ENCODE data around the gene PPP6R3. TPM values are rescaled to one million over a fixed set of nuclear protein-coding genes. Genes with fewer than 3 reads are reported as not detected.
"Not testable (repeated sequence)": the region's sequence is repeated elsewhere in the genome, so short reads cannot be mapped to it uniquely, and the experiment has no call there.

The PPP6R3 gene
- total RNA-seq, 4 donors from 2014 or later = 76.6 to 130 (median 94.0) TPM

DNA sequence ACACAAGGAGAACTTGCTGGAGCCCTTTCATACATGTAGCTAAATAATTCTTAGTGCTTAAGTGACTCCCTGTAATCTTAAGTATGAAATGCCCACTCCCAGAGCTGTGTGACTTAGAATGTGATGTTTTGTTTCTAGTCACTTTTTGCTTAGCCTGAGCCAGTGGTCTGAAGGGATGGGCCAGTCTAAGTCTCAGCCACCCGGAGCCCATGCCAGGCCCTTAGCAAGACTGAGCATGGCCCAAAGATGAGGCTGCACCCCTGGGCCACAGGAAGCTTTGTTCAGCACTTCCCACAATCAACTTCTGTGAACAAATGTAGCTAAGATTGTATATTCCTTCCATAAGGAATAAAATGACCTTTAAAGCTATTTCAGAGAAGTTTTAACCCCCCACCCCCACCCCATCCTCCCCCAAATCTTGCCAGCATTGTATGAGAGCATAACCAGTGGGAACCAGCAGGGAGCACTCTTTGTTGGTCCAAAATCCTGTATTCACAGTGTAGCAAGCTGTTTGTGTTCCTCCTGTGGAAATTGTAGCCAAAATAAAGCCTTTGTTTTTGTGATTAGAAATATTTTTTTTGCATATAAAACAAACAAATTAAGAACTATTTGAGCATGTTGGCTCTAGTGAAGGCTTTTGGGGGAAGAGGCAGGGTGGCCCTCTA is 150.0 kb downstream of the PPP6R3 start:
- Histone ChIP-seq H3K4me1 (no peaks in the 10 kb centered on the region), H3K27ac (no peak overlapping the region), H3K4me3 (no peak overlapping the region), H3K9me3 (no peaks in the 10 kb centered on the region), H3K36me3 (peaks cover 7 to 100% (median 54%) of the 10 kb centered on the region in 3 donors), H3K27me3 (no peaks in the 10 kb centered on the region)
- WGBS, 2 donors = 42 to 80% methylated on average over 1 of the region's 1 CpG
- DNase-seq = no peak
- intact Hi-C loops (cut with DNase I) = no loop called here
- TF ChIP-seq POLR2A (IDR thresholded peaks at IDR 0.05) = no peak
- TF ChIP-seq, protein P1, sequence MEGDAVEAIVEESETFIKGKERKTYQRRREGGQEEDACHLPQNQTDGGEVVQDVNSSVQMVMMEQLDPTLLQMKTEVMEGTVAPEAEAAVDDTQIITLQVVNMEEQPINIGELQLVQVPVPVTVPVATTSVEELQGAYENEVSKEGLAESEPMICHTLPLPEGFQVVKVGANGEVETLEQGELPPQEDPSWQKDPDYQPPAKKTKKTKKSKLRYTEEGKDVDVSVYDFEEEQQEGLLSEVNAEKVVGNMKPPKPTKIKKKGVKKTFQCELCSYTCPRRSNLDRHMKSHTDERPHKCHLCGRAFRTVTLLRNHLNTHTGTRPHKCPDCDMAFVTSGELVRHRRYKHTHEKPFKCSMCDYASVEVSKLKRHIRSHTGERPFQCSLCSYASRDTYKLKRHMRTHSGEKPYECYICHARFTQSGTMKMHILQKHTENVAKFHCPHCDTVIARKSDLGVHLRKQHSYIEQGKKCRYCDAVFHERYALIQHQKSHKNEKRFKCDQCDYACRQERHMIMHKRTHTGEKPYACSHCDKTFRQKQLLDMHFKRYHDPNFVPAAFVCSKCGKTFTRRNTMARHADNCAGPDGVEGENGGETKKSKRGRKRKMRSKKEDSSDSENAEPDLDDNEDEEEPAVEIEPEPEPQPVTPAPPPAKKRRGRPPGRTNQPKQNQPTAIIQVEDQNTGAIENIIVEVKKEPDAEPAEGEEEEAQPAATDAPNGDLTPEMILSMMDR (IDR thresholded peaks at IDR 0.05) = no peak

DNA sequence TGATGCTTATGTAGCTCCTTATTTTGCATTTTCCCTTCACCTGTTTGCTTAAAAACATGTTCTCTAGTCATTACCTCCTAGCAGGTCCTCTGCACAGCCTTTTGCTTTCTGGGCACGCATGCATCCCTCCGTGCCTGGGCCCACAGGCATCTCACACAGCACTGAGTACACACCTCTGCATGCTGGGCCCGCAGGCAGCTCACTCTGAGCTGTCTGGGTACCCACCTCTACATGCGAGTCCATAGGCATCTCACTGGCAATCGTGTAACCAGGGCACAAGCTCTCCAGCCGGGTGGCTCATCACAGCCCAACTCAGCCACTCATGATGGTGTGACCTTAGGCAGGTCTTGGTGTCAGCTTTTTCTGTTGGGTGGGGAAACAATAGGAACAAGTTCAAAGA is 155.1 kb downstream of the PPP6R3 start:
- Histone ChIP-seq H3K9me3 (no peaks in the 10 kb centered on the region), H3K36me3 (peaks cover 12 to 61% (median 36%) of the 10 kb centered on the region in 3 donors), H3K4me3 (no peak overlapping the region), H3K4me1 (no peaks in the 10 kb centered on the region), H3K27me3 (no peaks in the 10 kb centered on the region), H3K27ac (no peak overlapping the region)
- TF ChIP-seq, protein P1 (IDR thresholded peaks at IDR 0.05) = no peak
- no peak for TF ChIP-seq POLR2A (IDR thresholded peaks at IDR 0.05)
- intact Hi-C loops (cut with DNase I) = no loop called here
- 93 to 100% methylated on average over 3 to 6 of the region's 6 CpGs for WGBS, 2 donors
- DNase-seq = no peak

DNA sequence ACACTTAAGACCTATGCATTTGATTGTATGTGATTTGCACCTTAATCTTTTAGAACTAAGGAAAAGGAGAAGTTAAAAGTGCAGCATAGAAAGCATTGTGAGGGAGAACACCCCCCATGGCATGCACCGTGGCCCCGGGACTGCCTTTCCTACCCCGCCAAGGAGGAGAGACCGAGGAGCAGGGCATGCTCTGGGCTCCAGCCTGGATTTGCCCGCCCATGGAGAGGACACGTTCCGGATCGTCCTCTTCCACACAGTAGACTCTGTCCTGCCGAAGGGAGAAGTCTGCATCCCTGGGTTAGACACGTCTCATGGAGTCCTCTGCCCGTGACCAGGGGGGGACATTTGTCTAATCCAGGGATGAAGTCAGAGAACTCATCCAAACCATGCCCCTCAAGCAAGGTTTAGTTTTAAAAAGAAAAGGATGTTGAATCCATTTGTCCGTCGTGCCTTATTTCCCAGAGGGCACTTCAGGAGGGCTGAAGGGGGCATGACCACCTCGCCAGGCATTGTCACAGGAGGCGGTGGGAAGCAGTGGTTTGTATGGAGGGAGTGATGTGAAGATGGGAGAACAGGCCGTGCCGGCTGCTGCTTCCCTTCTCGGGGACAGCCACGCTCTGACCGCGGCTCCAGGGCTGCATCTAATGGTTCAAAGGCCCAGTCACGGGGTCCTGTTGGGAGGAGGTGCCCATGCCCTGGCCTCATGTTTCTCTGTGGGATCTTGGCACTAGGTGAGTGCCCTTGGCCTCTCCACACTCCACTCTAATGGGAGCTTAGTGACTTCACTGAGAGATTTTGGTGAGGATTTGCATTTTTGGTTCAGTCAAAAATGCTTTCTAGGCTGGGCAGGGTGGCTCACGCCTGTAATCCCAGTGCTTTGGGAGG is 157.6 kb downstream of the PPP6R3 start:
- WGBS, 2 donors = 81 to 85% methylated on average over 14 to 15 of the region's 23 CpGs
- Histone ChIP-seq H3K36me3 (peaks cover 12 to 36% (median 17%) of the 10 kb centered on the region in 3 donors), H3K9me3 (no peaks in the 10 kb centered on the region), H3K4me1 (no peaks in the 10 kb centered on the region), H3K4me3 (no peak overlapping the region), H3K27me3 (no peaks in the 10 kb centered on the region), H3K27ac (no peak overlapping the region)
- no peak for DNase-seq
- TF ChIP-seq, protein P1 (IDR thresholded peaks at IDR 0.05) = no peak
- TF ChIP-seq POLR2A (IDR thresholded peaks at IDR 0.05) = no peak
- intact Hi-C loops (cut with DNase I) = no loop called here

DNA sequence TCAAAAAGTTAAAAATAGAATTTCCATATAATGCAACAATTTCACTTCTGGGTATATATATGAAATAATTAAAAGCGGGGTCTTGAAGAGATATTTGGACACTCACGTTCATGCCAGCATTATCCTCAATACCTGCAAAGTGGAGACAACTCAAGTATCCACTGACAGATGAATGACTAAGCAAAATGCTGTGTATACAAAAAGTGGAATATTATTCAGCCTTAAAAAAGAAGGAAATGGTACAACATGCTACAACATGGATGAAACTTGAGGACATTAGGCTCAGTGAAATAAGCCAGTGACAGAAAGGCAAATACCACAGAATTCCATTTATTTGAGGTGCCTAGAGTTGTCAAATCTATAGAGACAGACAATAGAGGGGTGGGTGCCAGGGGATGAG is 161.3 kb downstream of the PPP6R3 start:
- H3K4me1 ChIP-seq = no peaks in the 10 kb centered on the region
- H3K9me3 ChIP-seq = no peaks in the 10 kb centered on the region
- intact Hi-C loops (cut with DNase I) = no loop called here
- TF ChIP-seq POLR2A (IDR thresholded peaks at IDR 0.05) = no peak
- TF ChIP-seq, protein P1 (IDR thresholded peaks at IDR 0.05) = no peak
- no peak for DNase-seq
- H3K4me3 ChIP-seq = no peak overlapping the region
- no peaks in the 10 kb centered on the region for H3K36me3 ChIP-seq
- H3K27ac ChIP-seq = no peak overlapping the region
- peaks cover 0 to 3% (median 0%) of the 10 kb centered on the region in 4 donors for H3K27me3 ChIP-seq
- 89 to 96% methylated on average over 2 of the region's 2 CpGs for WGBS, 2 donors

DNA sequence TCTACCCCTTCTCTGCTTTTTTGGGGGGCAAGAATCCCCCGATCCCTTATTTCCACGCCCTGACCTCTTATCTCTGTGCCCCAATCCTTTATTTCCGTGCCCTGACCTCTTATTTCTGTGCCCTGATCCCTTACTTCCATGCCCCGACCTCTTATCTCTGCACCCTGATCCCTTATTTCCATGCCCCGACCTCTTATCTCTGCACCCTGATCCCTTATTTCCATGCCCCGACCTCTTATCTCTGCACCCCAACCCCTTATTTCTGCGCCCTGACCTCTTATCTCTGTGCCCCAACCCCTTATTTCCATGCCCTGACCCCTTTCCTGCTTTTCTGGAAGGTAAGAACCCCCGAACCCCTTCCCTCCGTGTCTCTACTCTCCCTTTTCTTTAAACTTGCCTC is 163.2 kb downstream of the PPP6R3 start:
- intact Hi-C loops (cut with DNase I); H3K27me3 ChIP-seq; H3K4me3 ChIP-seq; H3K4me1 ChIP-seq; H3K36me3 ChIP-seq; H3K9me3 ChIP-seq; H3K27ac ChIP-seq; DNase-seq: not testable (repeated sequence)
- 65 to 77% methylated on average over 9 of the region's 9 CpGs for WGBS, 2 donors

DNA sequence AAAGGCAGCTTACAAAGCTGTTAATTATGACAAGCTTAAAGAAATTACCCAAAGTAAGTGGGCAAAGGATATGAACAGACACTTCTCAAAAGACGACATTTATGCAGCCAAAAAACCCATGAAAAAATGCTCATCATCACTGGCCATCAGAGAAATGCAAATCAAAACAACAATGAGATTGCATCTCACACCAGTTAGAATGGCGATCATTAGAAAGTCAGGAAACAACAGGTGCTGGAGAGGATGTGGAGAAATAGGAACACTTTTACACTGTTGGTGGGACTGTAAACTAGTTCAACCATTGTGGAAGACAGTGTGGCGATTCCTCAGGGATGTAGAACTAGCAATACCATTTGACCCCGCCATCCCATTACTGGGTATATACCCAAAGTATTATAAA is 164.5 kb downstream of the PPP6R3 start:
- H3K4me1 ChIP-seq; H3K27me3 ChIP-seq; H3K27ac ChIP-seq; H3K4me3 ChIP-seq; H3K9me3 ChIP-seq; H3K36me3 ChIP-seq; DNase-seq; intact Hi-C loops (cut with DNase I): not testable (repeated sequence)
- 76 to 82% methylated on average over 3 to 4 of the region's 4 CpGs for WGBS, 2 donors

DNA sequence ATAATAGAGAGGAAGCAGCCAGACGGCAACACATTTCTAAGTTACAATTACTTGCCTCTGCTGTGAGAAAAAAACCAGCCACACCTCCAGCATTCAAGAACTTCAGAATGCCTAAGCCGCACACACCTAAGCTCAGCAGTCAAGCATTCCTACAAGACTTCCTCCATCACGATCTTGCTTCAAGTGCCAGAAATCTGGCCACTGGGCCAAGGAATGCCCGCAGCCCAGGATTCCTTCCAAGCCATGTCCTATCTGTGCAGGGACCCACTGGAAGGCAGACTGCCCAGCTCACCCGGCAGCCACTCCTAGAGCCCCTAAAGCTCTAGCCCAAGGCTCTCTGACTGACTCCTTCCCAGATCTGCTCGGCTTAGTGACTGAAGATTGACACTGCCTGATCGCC is 165.7 kb downstream of the PPP6R3 start:
- H3K4me3 ChIP-seq; intact Hi-C loops (cut with DNase I); H3K27me3 ChIP-seq; H3K36me3 ChIP-seq; H3K4me1 ChIP-seq; H3K27ac ChIP-seq; DNase-seq; H3K9me3 ChIP-seq: not testable (repeated sequence)
- 67 to 82% methylated on average over 6 to 7 of the region's 7 CpGs for WGBS, 2 donors

DNA sequence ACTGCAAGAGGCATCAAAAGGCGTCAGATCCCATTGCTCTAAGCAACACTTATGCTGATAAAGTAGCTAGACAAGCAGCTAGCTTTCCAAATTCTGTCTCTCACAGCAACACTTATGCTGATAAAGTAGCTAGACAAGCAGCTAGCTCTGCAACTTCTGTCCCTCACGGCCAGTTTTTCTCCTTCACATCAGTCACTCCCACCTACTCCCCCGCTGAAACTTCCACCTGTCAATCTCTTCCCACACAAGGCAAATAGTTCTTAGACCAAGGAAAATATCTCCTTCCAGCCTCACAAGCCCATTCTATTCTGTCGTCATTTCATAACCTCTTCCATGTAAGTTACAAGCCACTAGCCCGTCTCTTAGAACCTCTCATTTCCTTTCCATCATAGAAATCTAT is 168.3 kb downstream of the PPP6R3 start:
- not testable (repeated sequence) for DNase-seq
- 74 to 75% methylated on average over 3 to 5 of the region's 5 CpGs for WGBS, 2 donors

DNA sequence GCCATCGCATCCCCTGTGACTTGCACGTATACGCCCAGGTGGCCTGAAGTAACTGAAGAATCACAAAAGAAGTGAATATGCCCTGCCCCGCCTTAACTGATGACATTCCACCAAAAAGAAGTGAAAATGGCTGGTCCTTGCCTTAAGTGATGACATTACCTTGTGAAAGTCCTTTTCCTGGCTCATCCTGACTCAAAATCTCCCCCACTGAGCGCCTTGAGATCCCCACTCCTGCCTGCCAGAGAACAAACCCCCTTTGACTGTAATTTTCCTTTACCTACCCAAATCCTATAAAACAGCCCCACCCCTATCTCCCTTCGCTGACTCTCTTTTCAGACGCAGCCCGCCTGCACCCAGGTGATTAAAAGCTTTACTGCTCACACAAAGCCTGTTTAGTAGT is 171.8 kb downstream of the PPP6R3 start:
- DNase-seq; H3K36me3 ChIP-seq; H3K4me1 ChIP-seq; H3K27ac ChIP-seq; intact Hi-C loops (cut with DNase I); H3K27me3 ChIP-seq; H3K4me3 ChIP-seq; H3K9me3 ChIP-seq: not testable (repeated sequence)
- WGBS, 2 donors = 78 to 87% methylated on average over 7 to 8 of the region's 8 CpGs

More for the DNA sequence above, 168.3 kb downstream of the PPP6R3 start:
- H3K27me3 ChIP-seq; H3K9me3 ChIP-seq; H3K27ac ChIP-seq; intact Hi-C loops (cut with DNase I); H3K4me1 ChIP-seq; H3K4me3 ChIP-seq; H3K36me3 ChIP-seq: not testable (repeated sequence)

Measured in esophagus squamous epithelium (tissue), 5 donors.